ENCODE results near the gene RNGTT. TPM values are rescaled to one million over a fixed set of nuclear protein-coding genes. Genes with fewer than 3 reads are reported as not detected.
"Not testable (repeated sequence)": the region's sequence is repeated elsewhere in the genome, so short reads cannot be mapped to it uniquely, and the experiment has no call there.

The RNGTT gene
- polyA plus RNA-seq, 1 donor from 2014 or later = 37.7 TPM

- Mint-ChIP-seq H3K4me1 (peaks cover 2 to 7% (median 4%) of the 10 kb centered on the region in 3 donors), H3K4me3 (no peak overlapping the region), H3K9me3 (peaks cover 0 to 2% (median 0%) of the 10 kb centered on the region in 3 donors), H3K27ac (no peak overlapping the region), H3K27me3 (no peaks in the 10 kb centered on the region), H3K36me3 (peaks cover 27% of the 10 kb centered on the region)
Observed at GRCh38 chr6:88843040-88843439, 120.4 kb downstream of the RNGTT start.

- Mint-ChIP-seq H3K36me3 (peaks cover 28% of the 10 kb centered on the region), H3K4me3 (peak overlapping the region in 1 of 4 donors; percentile 21), H3K27ac (no peak overlapping the region), H3K9me3 (peaks cover 0 to 2% (median 0%) of the 10 kb centered on the region in 3 donors), H3K27me3 (no peaks in the 10 kb centered on the region), H3K4me1 (peaks cover 2 to 7% (median 4%) of the 10 kb centered on the region in 3 donors)
Observed at GRCh38 chr6:88842320-88842719, 121.1 kb downstream of the RNGTT start.

GRCh38 chr6:88840796-88841539, 122.5 kb downstream of the RNGTT start:
- Mint-ChIP-seq H3K4me1 (peaks cover 2 to 7% (median 4%) of the 10 kb centered on the region in 3 donors), H3K4me3 (no peak overlapping the region), H3K36me3 (peaks cover 36% of the 10 kb centered on the region), H3K27ac (no peak overlapping the region), H3K27me3 (no peaks in the 10 kb centered on the region), H3K9me3 (peaks cover 0 to 2% (median 0%) of the 10 kb centered on the region in 3 donors)

GRCh38 chr6:88840289-88840688, 123.1 kb downstream of the RNGTT start:
- Mint-ChIP-seq H3K4me3 (no peak overlapping the region), H3K9me3 (peaks cover under 1 to 5% (median 2%) of the 10 kb centered on the region in 3 donors), H3K27ac (no peak overlapping the region), H3K27me3 (no peaks in the 10 kb centered on the region), H3K36me3 (peaks cover 39% of the 10 kb centered on the region), H3K4me1 (peaks cover 2 to 7% (median 4%) of the 10 kb centered on the region in 3 donors)

GRCh38 chr6:88839280-88839679, 124.1 kb downstream of the RNGTT start:
- Mint-ChIP-seq H3K4me1 (peaks cover 2 to 7% (median 4%) of the 10 kb centered on the region in 3 donors), H3K9me3 (peaks cover 3 to 10% (median 6%) of the 10 kb centered on the region in 3 donors), H3K4me3 (no peak overlapping the region), H3K36me3 (peaks cover 45% of the 10 kb centered on the region), H3K27me3 (no peaks in the 10 kb centered on the region), H3K27ac (no peak overlapping the region)

- Mint-ChIP-seq H3K9me3 (peaks cover 7 to 38% (median 17%) of the 10 kb centered on the region in 3 donors), H3K4me3 (no peak overlapping the region), H3K36me3 (peaks cover 53% of the 10 kb centered on the region), H3K4me1 (peaks cover 0 to 4% (median 0%) of the 10 kb centered on the region in 3 donors), H3K27me3 (no peaks in the 10 kb centered on the region), H3K27ac (no peak overlapping the region)
Observed at GRCh38 chr6:88835210-88835609, 128.2 kb downstream of the RNGTT start.

GRCh38 chr6:88833071-88833470, 130.3 kb downstream of the RNGTT start:
- not testable (repeated sequence) for H3K27me3 Mint-ChIP-seq, H3K27ac Mint-ChIP-seq, H3K4me3 Mint-ChIP-seq, H3K4me1 Mint-ChIP-seq
- Mint-ChIP-seq H3K36me3 (peaks cover 49% of the 10 kb centered on the region), H3K9me3 (peaks cover 5 to 45% (median 30%) of the 10 kb centered on the region in 3 donors)

- not testable (repeated sequence) for H3K4me3 Mint-ChIP-seq, H3K4me1 Mint-ChIP-seq, H3K27ac Mint-ChIP-seq, H3K27me3 Mint-ChIP-seq
- peaks cover 29% of the 10 kb centered on the region for H3K36me3 Mint-ChIP-seq
- peaks cover 3 to 29% (median 17%) of the 10 kb centered on the region in 3 donors for H3K9me3 Mint-ChIP-seq
Observed at GRCh38 chr6:88827599-88827998, 135.8 kb downstream of the RNGTT start.

GRCh38 chr6:88825856-88826255, 137.6 kb downstream of the RNGTT start:
- H3K4me1 Mint-ChIP-seq = peaks cover 2 to 7% (median 5%) of the 10 kb centered on the region in 3 donors
- H3K9me3 Mint-ChIP-seq = peaks cover 0 to 17% (median 14%) of the 10 kb centered on the region in 3 donors

GRCh38 chr6:88823998-88824397, 139.4 kb downstream of the RNGTT start:
- H3K27me3 Mint-ChIP-seq = no peaks in the 10 kb centered on the region
- H3K4me3 Mint-ChIP-seq = no peak overlapping the region
- peaks cover 12% of the 10 kb centered on the region for H3K36me3 Mint-ChIP-seq
- H3K4me1 Mint-ChIP-seq = peaks cover 3 to 11% (median 6%) of the 10 kb centered on the region in 3 donors
- H3K27ac Mint-ChIP-seq = no peak overlapping the region
- peaks cover 0 to 6% (median 2%) of the 10 kb centered on the region in 3 donors for H3K9me3 Mint-ChIP-seq

More at GRCh38 chr6:88825856-88826255, 137.6 kb downstream of the RNGTT start:
- H3K36me3 Mint-ChIP-seq = peaks cover 17% of the 10 kb centered on the region
- no peak overlapping the region for H3K27ac Mint-ChIP-seq
- no peak overlapping the region for H3K4me3 Mint-ChIP-seq
- H3K27me3 Mint-ChIP-seq = no peaks in the 10 kb centered on the region

- peaks cover 5 to 10% (median 8%) of the 10 kb centered on the region in 3 donors for H3K4me1 Mint-ChIP-seq
- H3K27ac Mint-ChIP-seq = no peak overlapping the region
- H3K27me3 Mint-ChIP-seq = no peaks in the 10 kb centered on the region
- no peak overlapping the region for H3K4me3 Mint-ChIP-seq
- peaks cover 0 to 2% (median 0%) of the 10 kb centered on the region in 3 donors for H3K9me3 Mint-ChIP-seq
- H3K36me3 Mint-ChIP-seq = peaks cover 11% of the 10 kb centered on the region
Observed at GRCh38 chr6:88815491-88815890, 147.9 kb downstream of the RNGTT start.

- Mint-ChIP-seq H3K27me3 (no peaks in the 10 kb centered on the region), H3K27ac (no peak overlapping the region), H3K4me3 (no peak overlapping the region), H3K9me3 (peaks cover 0 to 2% (median 0%) of the 10 kb centered on the region in 3 donors), H3K36me3 (peaks cover 12% of the 10 kb centered on the region), H3K4me1 (peaks cover 5 to 10% (median 8%) of the 10 kb centered on the region in 3 donors)
Observed at GRCh38 chr6:88814909-88815308, 148.5 kb downstream of the RNGTT start.

- Mint-ChIP-seq H3K27me3 (no peaks in the 10 kb centered on the region), H3K36me3 (peaks cover 14% of the 10 kb centered on the region), H3K27ac (no peak overlapping the region), H3K4me3 (no peak overlapping the region), H3K9me3 (peaks cover 0 to 2% (median 1%) of the 10 kb centered on the region in 3 donors), H3K4me1 (peaks cover 1 to 10% (median 6%) of the 10 kb centered on the region in 3 donors)
Observed at GRCh38 chr6:88813045-88813444, 150.4 kb downstream of the RNGTT start.

GRCh38 chr6:88810701-88811100, 152.7 kb downstream of the RNGTT start:
- Mint-ChIP-seq H3K4me1 (peaks cover 4 to 10% (median 4%) of the 10 kb centered on the region in 3 donors), H3K4me3 (no peak overlapping the region), H3K9me3 (peaks cover 1 to 6% (median 4%) of the 10 kb centered on the region in 3 donors), H3K27me3 (no peaks in the 10 kb centered on the region), H3K36me3 (peaks cover 20% of the 10 kb centered on the region), H3K27ac (no peak overlapping the region)

- peaks cover 1 to 6% (median 4%) of the 10 kb centered on the region in 3 donors for H3K9me3 Mint-ChIP-seq
- H3K27ac Mint-ChIP-seq = no peak overlapping the region
- peaks cover 4 to 16% (median 5%) of the 10 kb centered on the region in 3 donors for H3K4me1 Mint-ChIP-seq
- H3K36me3 Mint-ChIP-seq = peaks cover 20% of the 10 kb centered on the region
- H3K4me3 Mint-ChIP-seq = no peak overlapping the region
- no peaks in the 10 kb centered on the region for H3K27me3 Mint-ChIP-seq
Observed at GRCh38 chr6:88810089-88810488, 153.3 kb downstream of the RNGTT start.

All from IgD-negative memory B cell (primary cell).